Body of pancreas (tissue), 4 donors: Measurements from ENCODE around the gene JPT1. TPM values are rescaled to one million over a fixed set of nuclear protein-coding genes. Genes with fewer than 3 reads are reported as not detected.
"Not testable (repeated sequence)": the region's sequence is repeated elsewhere in the genome, so short reads cannot be mapped to it uniquely, and the experiment has no call there.

Source experiments
- ATAC-seq: fragments of 150-250 bp; one replicate; pipeline ENCODE4 v1.9.1; 2016
- DNase-seq, 4 donors: peaks; one replicate each; pipeline ENCODE4 v3.0.0-alpha.2; 2019
- H3K27ac ChIP-seq, 4 donors: fragments of 200-600 bp; sonication (generic); 1 replicate in 3 of 4; 2 replicates in 1 of 4; pipeline versions ENCODE4 v1.5.1 to v1.6.1; 2016 to 2019; ENCODE audit warnings: mild to moderate bottlenecking in 1 of 4, mixed read lengths in 1 of 4, moderate library complexity in 1 of 4
- H3K27me3 ChIP-seq, 2 donors: fragments of 200-600 bp; sonication (generic); one replicate each; pipeline ENCODE4 v1.6.0; 2016; ENCODE audit warnings: mild to moderate bottlenecking in 1 of 2
- H3K36me3 ChIP-seq, 2 donors: fragments of 200-600 bp; sonication (generic); replicated peaks in 1 of 2; 2 replicates each; pipeline ENCODE4 v1.5.1; 2016; ENCODE audit warnings: low read depth in 2 of 2; ENCODE audit not compliant: insufficient read depth in 1 of 2
- H3K4me1 ChIP-seq: fragments of 200-600 bp; sonication (generic); one replicate; pipeline ENCODE4 v1.6.0; 2016
- H3K4me3 ChIP-seq, 2 donors: fragments of 200-600 bp; sonication (generic); 1 replicate in 1 of 2; 2 replicates in 1 of 2; pipeline ENCODE4 v1.5.1; 2016 to 2019
- H3K9me3 ChIP-seq, 3 donors: fragments of 200-600 bp; sonication (generic); 1 replicate in 2 of 3; 2 replicates in 1 of 3; pipeline ENCODE4 v1.5.1; 2016
- CTCF ChIP-seq, 7 experiments: fragments of 450-650 bp in 4 of 7; fragments of 200-600 bp in 3 of 7; sonication (generic) in 3 of 7; IDR thresholded peaks; one replicate each; pipeline ENCODE4 v1.5.1; 2016 to 2019; ENCODE audit warnings: antibody characterized with exemption in 7 of 7
- POLR2A ChIP-seq, 3 donors: fragments of 450-650 bp; IDR thresholded peaks; one replicate each; pipeline ENCODE4 v1.6.1; 2016; ENCODE audit warnings: antibody characterized with exemption in 3 of 3, mild to moderate bottlenecking in 2 of 3
- WGBS, 2 donors: methylation state at CpG; one replicate each; pipeline ENCODE4 v1.1.5; 2017; 5-methylcytosine and 5-hydroxymethylcytosine counted together
- intact Hi-C: fragments of 100-400 bp; cut with DNase I; formaldehyde crosslinking; loops from one replicate; pipeline ENCODE4 v1.15.1; 2023
- total RNA-seq, 2 donors: library from RNA; depleted of rRNA; stranded (reverse); fragments of >200 nt; gene quantifications; one replicate each; pipeline ENCODE4 v1.1.0, GENCODE V29; 2016

JPT1 gene
- total RNA-seq, 2 donors from 2014 or later = 17.4 to 42.5 TPM

- Histone ChIP-seq H3K27ac (no peak overlapping the region), H3K36me3 (peaks cover 14 to 24% of the 10 kb centered on the region in 2 donors), H3K4me1 (no peaks in the 10 kb centered on the region), H3K27me3 (no peaks in the 10 kb centered on the region), H3K9me3 (no peaks in the 10 kb centered on the region), H3K4me3 (no peak overlapping the region)
- 74 to 86% methylated on average over 3 to 4 of the region's 4 CpGs for WGBS, 2 donors
- ATAC-seq = no peak
- no peak for TF ChIP-seq POLR2A (IDR thresholded peaks at IDR 0.05)
- TF ChIP-seq CTCF (IDR thresholded peaks at IDR 0.05) = no peak
- no peak for DNase-seq
- intact Hi-C loops = no loop called here
Observed at GRCh38 chr17:75173526-75173925, 19.2 kb upstream of the JPT1 start.

GRCh38 chr17:75168998-75169397 lies 14.7 kb upstream of the JPT1 start:
- DNase-seq (no peak), ATAC-seq (no peak)
- 75 to 78% methylated on average over 4 of the region's 4 CpGs for WGBS, 2 donors
- no peak overlapping the region for H3K27ac ChIP-seq
- no peak overlapping the region for H3K4me3 ChIP-seq
- no peak for TF ChIP-seq POLR2A (IDR thresholded peaks at IDR 0.05)
- TF ChIP-seq CTCF (IDR thresholded peaks at IDR 0.05) = no peak
- H3K9me3 ChIP-seq = no peaks in the 10 kb centered on the region
- peaks cover 7 to 19% of the 10 kb centered on the region in 2 donors for H3K36me3 ChIP-seq
- no peaks in the 10 kb centered on the region for H3K4me1 ChIP-seq
- intact Hi-C loops = no loop called here
- no peaks in the 10 kb centered on the region for H3K27me3 ChIP-seq

- peaks cover 0 to 10% of the 10 kb centered on the region in 2 donors for H3K36me3 ChIP-seq
- H3K9me3 ChIP-seq, DNase-seq, H3K4me1 ChIP-seq, ATAC-seq, intact Hi-C loops, H3K27me3 ChIP-seq, H3K27ac ChIP-seq, H3K4me3 ChIP-seq: not testable (repeated sequence)
- 95 to 96% methylated on average over 15 of the region's 15 CpGs for WGBS, 2 donors
Observed at GRCh38 chr17:75164606-75165005, 10.3 kb upstream of the JPT1 start.

- no peak for ATAC-seq
- TF ChIP-seq POLR2A (IDR thresholded peaks at IDR 0.05) = no peak
- no peak for TF ChIP-seq CTCF (IDR thresholded peaks at IDR 0.05)
- Histone ChIP-seq H3K4me3 (no peak overlapping the region), H3K27me3 (no peaks in the 10 kb centered on the region), H3K4me1 (no peaks in the 10 kb centered on the region), H3K9me3 (no peaks in the 10 kb centered on the region), H3K27ac (no peak overlapping the region), H3K36me3 (peaks cover 0 to 10% of the 10 kb centered on the region in 2 donors)
- 82 to 87% methylated on average over 5 of the region's 5 CpGs for WGBS, 2 donors
- no peak for DNase-seq
- intact Hi-C loops = no loop called here
Observed at GRCh38 chr17:75163074-75163473, 8.8 kb upstream of the JPT1 start.

GRCh38 chr17:75160211-75160610 lies 5.9 kb upstream of the JPT1 start:
- Histone ChIP-seq H3K9me3 (no peaks in the 10 kb centered on the region), H3K4me1 (no peaks in the 10 kb centered on the region), H3K36me3 (no peaks in the 10 kb centered on the region), H3K4me3 (no peak overlapping the region), H3K27ac (no peak overlapping the region), H3K27me3 (no peaks in the 10 kb centered on the region)
- ATAC-seq (no peak), DNase-seq (no peak)
- WGBS, 2 donors = 87 to 89% methylated on average over 5 of the region's 5 CpGs
- intact Hi-C loops = no loop called here
- TF ChIP-seq POLR2A (IDR thresholded peaks at IDR 0.05) (no peak), CTCF (IDR thresholded peaks at IDR 0.05) (no peak)
